HepG2 (cell line): ENCODE data around the gene PLD1. TPM values are rescaled to one million over a fixed set of nuclear protein-coding genes. Genes with fewer than 3 reads are reported as not detected.

Experiments used
- ATAC-seq: fragments of 200-7000 bp; cut with Tn5 transposase; 3 replicates; pipeline ENCODE4 v1.9.1; 2020; ENCODE audit warnings: mild to moderate bottlenecking, moderate library complexity
- BruUV-seq: library from RNA; stranded (reverse); fragments of 400-500 nt; replicated peaks from 2 replicates; lab custom pipeline; 2021; lab: Mats Ljungman, UMichigan
- CTCF ChIA-PET: fragments of 300-600 bp; formaldehyde crosslinking; extraction: SDS; loops from one replicate; lab custom pipeline; 2021; ENCODE audit warnings: low total read pairs, inconsistent platforms, low intra/inter-chr PET ratio; lab: Yijun Ruan, JAX
- POLR2A ChIA-PET: fragments of 350-600 bp; sonication (Branson Sonifier 250); formaldehyde crosslinking; loops from one replicate; lab custom pipeline; 2020; ENCODE audit warnings: antibody characterized with exemption, inconsistent platforms; lab: Yijun Ruan, JAX
- DNase-seq: peaks from one replicate; pipeline ENCODE4 v3.0.0-alpha.2; 2015; ENCODE audit warnings: low spot score
- FAIRE-seq: peaks from 3 replicates; lab custom pipeline; 2011; peaks lifted over from hg19 to GRCh38; lab: Jason Lieb, UNC
- H2AFZ ChIP-seq: one replicate; pipeline ENCODE4 v1.6.1; 2011; ENCODE audit warnings: low read length, inconsistent platforms
- H3K27ac ChIP-seq: fragments of 300-600 bp; 3 replicates; pipeline ENCODE4 v1.8.0; 2011; ENCODE audit warnings: mixed run types, mild to moderate bottlenecking, mixed read lengths, low read length, inconsistent platforms; ENCODE audit not compliant: insufficient read depth; ENCODE audit errors: extremely low read length
- H3K27me3 ChIP-seq, 2 experiments: fragments of 200-600 bp in 1 of 2; 2 replicates in 1 of 2; 3 replicates in 1 of 2; pipeline versions ENCODE4 v1.6.0 to v1.8.0; 2011; ENCODE audit warnings: low read length in 2 of 2, mild to moderate bottlenecking in 2 of 2, moderate library complexity in 2 of 2, inconsistent platforms in 1 of 2; ENCODE audit not compliant: insufficient read depth in 2 of 2, control insufficient read depth in 1 of 2
- H3K36me3 ChIP-seq, 2 experiments: fragments of 200-600 bp in 1 of 2; replicated peaks in 1 of 2; 2 replicates in 1 of 2; 3 replicates in 1 of 2; pipeline versions ENCODE4 v1.5.1 to v1.8.0; 2011; ENCODE audit warnings: low read length in 2 of 2, inconsistent platforms in 1 of 2; ENCODE audit not compliant: insufficient read depth in 2 of 2, control insufficient read depth in 1 of 2
- H3K4me1 ChIP-seq: 2 replicates; pipeline ENCODE4 v1.5.1; 2012; ENCODE audit warnings: low read length, inconsistent platforms; ENCODE audit not compliant: insufficient read depth
- H3K4me2 ChIP-seq: 2 replicates; pipeline ENCODE4 v1.6.0; 2011; ENCODE audit warnings: low read depth, low read length, inconsistent platforms
- H3K4me3 ChIP-seq, 3 experiments: fragments of 200-600 bp in 1 of 3; sonication (generic), shearing (Covaris generic) in 1 of 3; replicated peaks in 1 of 3; 2 replicates each; pipeline ENCODE4 v1.5.1; 2011 to 2016; ENCODE audit warnings: low read length in 3 of 3, inconsistent platforms in 2 of 3, low read depth in 2 of 3, mild to moderate bottlenecking in 2 of 3, control low read depth in 1 of 3, mixed read lengths in 1 of 3; ENCODE audit not compliant: insufficient read depth in 1 of 3
- H3K79me2 ChIP-seq: one replicate; pipeline ENCODE4 v1.6.1; 2011; ENCODE audit warnings: low read length, inconsistent platforms; ENCODE audit not compliant: insufficient read depth
- H3K9ac ChIP-seq: 2 replicates; pipeline ENCODE4 v1.6.0; 2011; ENCODE audit warnings: mild to moderate bottlenecking, low read depth, low read length, inconsistent platforms; ENCODE audit not compliant: insufficient read depth
- H3K9me3 ChIP-seq: 2 replicates; pipeline ENCODE4 v1.5.1; 2012; ENCODE audit warnings: mild to moderate bottlenecking, low read length
- H4K20me1 ChIP-seq: 2 replicates; pipeline ENCODE4 v1.6.0; 2011; ENCODE audit warnings: inconsistent platforms, mild to moderate bottlenecking, low read length, moderate library complexity; ENCODE audit not compliant: insufficient read depth
- ARHGAP35 ChIP-seq: sonication (generic); formaldehyde crosslinking; IDR thresholded peaks from 2 replicates; pipeline ENCODE4 v1.9.0; 2022; ENCODE audit warnings: mild to moderate bottlenecking, inconsistent platforms, moderate library complexity, missing genetic modification reagents, borderline replicate concordance
- KDM5B ChIP-seq: sonication (generic); formaldehyde crosslinking; IDR thresholded peaks from 2 replicates; pipeline ENCODE4 v1.4.0; 2020; ENCODE audit warnings: missing genetic modification reagents, mild to moderate bottlenecking, borderline replicate concordance
- ZFP36L2 ChIP-seq: sonication (generic); formaldehyde crosslinking; IDR thresholded peaks from 2 replicates; pipeline ENCODE4 v1.4.0; 2020; ENCODE audit warnings: missing genetic modification reagents
- WGBS: methylation state at CpG from one replicate; pipeline ENCODE4 v1.1.6; 2017; ENCODE audit warnings: low lambda C conversion rate; 5-methylcytosine and 5-hydroxymethylcytosine counted together
- in situ Hi-C: cut with HindIII; loops from 2 replicates; pipeline ENCODE4 v1.10.0; 2017; ENCODE audit warnings: low pct_unique_long_range_greater_than_20kb; ENCODE audit not compliant: extremely low pct_ligation_motif_present
- intact Hi-C: fragments of 100-400 bp; cut with micrococcal nuclease; formaldehyde crosslinking; loops from one replicate; pipeline ENCODE4 v1.10.0; 2022; ENCODE audit not compliant: unreplicated experiment
- polyA plus RNA-seq, 8 experiments: library from polyadenylated mRNA; depleted of rRNA in 3 of 8; stranded (reverse) in 7 of 8; unstranded in 1 of 8; fragments of >200 nt; fragmentation: Illumina TruSeq in 4 of 8; extraction: Trizol in 4 of 8; gene quantifications; 2 replicates each; pipeline versions ENCODE4 v1.2.1 to v1.2.3, GENCODE V29; 2011 to 2016; ENCODE audit warnings: low read depth in 4 of 8, missing spikeins in 1 of 8, mixed read lengths in 1 of 8; ENCODE audit not compliant: insufficient read depth in 1 of 8
- total RNA-seq, 5 experiments: library from RNA; depleted of rRNA; stranded (reverse); fragments of >200 nt; fragmentation: Illumina TruSeq; extraction: Trizol; gene quantifications; 2 replicates each; pipeline ENCODE4 v1.2.3, GENCODE V29; 2016; ENCODE audit warnings: low read depth in 1 of 5
- TF ChIP-seq, protein P1 (sequence below): IDR thresholded peaks from 2 replicates; pipeline ENCODE4 v1.4.0; 2020; ENCODE audit warnings: mild to moderate bottlenecking, missing genetic modification reagents
- TF ChIP-seq, protein P2 (sequence below): sonication (generic); formaldehyde crosslinking; IDR thresholded peaks from 2 replicates; pipeline ENCODE4 v1.4.0; 2020; ENCODE audit warnings: mild to moderate bottlenecking, missing genetic modification reagents

PLD1 gene
- total and polyA plus RNA-seq, 2 of the 13 experiments (the other 11 are each of a cell fraction or from before 2014, with no cell fraction given): 27.1 to 59.4 TPM

GRCh38 chr3:171769461-171769860, 40.8 kb downstream of the PLD1 start:
- intact Hi-C loops (no loop called here), in situ Hi-C loops (no loop called here)
- ChIA-PET POLR2A (interaction anchor here (0.6 kb wide), 1 partner anchor 735 kb away, joined by 3 read pairs; no protein-coding TSS in a partner anchor), CTCF (no interaction called here)
- Histone ChIP-seq H2AFZ (no peak overlapping the region), H3K9me3 (no peaks in the 10 kb centered on the region), H3K9ac (no peak overlapping the region), H3K4me2 (no peak overlapping the region), H3K27me3 (no peaks in the 10 kb centered on the region), H3K36me3 (peaks cover 1 to 4% of the 10 kb centered on the region in 2 experiments; a peak in 2 of 5 replicates), H3K4me1 (peaks cover 37% of the 10 kb centered on the region), H3K4me3 (no peak overlapping the region), H3K79me2 (peaks cover 91% of the 10 kb centered on the region), H4K20me1 (peaks cover 79% of the 10 kb centered on the region), H3K27ac (no peak overlapping the region)
- WGBS: 67% methylated on average over 3 of the region's 3 CpGs
- no peak for TF ChIP-seq ARHGAP35
- TF ChIP-seq, protein P1, sequence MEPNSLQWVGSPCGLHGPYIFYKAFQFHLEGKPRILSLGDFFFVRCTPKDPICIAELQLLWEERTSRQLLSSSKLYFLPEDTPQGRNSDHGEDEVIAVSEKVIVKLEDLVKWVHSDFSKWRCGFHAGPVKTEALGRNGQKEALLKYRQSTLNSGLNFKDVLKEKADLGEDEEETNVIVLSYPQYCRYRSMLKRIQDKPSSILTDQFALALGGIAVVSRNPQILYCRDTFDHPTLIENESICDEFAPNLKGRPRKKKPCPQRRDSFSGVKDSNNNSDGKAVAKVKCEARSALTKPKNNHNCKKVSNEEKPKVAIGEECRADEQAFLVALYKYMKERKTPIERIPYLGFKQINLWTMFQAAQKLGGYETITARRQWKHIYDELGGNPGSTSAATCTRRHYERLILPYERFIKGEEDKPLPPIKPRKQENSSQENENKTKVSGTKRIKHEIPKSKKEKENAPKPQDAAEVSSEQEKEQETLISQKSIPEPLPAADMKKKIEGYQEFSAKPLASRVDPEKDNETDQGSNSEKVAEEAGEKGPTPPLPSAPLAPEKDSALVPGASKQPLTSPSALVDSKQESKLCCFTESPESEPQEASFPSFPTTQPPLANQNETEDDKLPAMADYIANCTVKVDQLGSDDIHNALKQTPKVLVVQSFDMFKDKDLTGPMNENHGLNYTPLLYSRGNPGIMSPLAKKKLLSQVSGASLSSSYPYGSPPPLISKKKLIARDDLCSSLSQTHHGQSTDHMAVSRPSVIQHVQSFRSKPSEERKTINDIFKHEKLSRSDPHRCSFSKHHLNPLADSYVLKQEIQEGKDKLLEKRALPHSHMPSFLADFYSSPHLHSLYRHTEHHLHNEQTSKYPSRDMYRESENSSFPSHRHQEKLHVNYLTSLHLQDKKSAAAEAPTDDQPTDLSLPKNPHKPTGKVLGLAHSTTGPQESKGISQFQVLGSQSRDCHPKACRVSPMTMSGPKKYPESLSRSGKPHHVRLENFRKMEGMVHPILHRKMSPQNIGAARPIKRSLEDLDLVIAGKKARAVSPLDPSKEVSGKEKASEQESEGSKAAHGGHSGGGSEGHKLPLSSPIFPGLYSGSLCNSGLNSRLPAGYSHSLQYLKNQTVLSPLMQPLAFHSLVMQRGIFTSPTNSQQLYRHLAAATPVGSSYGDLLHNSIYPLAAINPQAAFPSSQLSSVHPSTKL: no peak
- TF ChIP-seq ZFP36L2 (CRISPR knock-in tag): no peak
- TF ChIP-seq KDM5B (CRISPR knock-in tag): no peak
- TF ChIP-seq, protein P2, sequence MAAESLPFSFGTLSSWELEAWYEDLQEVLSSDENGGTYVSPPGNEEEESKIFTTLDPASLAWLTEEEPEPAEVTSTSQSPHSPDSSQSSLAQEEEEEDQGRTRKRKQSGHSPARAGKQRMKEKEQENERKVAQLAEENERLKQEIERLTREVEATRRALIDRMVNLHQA: no peak
- no TSS peak for BruUV-seq
- DNase-seq (no peak), FAIRE-seq (no peak), ATAC-seq (no peak)
